ENCODE data around the gene FAM210A.

The FAM210A gene

DNA sequence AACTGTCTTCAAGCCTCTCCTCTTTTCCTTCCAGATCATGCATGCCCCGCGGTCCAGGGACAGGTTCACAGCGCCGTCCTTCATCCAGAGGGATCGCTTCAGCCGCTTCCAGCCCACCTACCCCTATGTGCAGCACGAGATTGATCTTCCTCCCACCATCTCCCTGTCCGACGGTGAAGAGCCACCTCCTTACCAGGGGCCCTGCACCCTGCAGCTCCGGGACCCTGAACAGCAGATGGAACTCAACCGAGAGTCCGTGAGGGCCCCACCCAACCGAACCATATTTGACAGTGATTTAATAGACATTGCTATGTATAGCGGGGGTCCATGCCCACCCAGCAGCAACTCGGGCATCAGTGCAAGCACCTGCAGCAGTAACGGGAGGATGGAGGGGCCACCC, 81.3 kb downstream of the FAM210A start:
- DNase-seq (ENCODE audit: low spot score) = no peak

DNA sequence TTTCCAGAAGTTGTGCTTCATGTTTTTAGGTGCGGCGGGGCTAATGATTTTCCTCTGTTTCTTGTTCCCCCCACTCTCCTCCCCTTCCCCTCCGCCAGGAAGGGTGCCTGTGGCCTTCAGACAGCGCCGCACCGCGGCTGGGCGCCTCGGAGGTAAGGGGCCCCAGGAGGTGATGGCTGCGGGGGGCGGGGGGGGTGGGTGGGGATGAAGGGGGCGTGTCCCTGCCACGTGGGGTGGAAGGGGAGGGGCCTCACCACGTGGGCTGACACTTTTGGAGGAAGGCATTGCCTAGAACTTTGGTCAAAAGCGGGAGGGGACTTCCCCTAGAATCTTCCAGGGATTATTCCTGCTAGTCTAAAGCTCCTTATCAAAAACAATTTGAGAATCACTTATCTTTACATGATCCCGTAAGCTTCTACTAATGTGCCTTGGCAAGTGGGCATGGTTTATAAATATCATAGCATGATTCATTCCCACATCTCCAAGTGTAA, 83.1 kb downstream of the FAM210A start:
- DNase-seq (ENCODE audit: low spot score) = no peak

DNA sequence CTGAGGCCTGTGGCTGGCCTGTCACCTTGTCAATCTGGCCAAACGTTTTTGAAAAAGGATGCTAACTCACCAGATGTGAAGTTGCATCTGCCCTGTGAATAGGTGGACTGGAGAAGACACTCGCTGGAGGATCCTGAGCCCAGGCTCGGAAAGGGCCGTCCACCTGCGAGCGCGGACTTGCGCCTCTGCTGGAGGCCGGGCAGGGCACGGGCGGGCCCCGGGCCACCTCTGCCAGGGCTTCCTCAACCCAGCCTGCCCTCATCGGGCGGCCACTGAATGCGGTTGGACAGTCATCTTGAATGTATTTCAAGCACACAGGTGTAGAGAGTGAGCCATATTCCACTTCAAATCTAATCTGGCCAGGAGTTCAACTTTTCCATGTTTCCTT, 83.9 kb downstream of the FAM210A start:
- no peak for DNase-seq (ENCODE audit: low spot score)

DNA sequence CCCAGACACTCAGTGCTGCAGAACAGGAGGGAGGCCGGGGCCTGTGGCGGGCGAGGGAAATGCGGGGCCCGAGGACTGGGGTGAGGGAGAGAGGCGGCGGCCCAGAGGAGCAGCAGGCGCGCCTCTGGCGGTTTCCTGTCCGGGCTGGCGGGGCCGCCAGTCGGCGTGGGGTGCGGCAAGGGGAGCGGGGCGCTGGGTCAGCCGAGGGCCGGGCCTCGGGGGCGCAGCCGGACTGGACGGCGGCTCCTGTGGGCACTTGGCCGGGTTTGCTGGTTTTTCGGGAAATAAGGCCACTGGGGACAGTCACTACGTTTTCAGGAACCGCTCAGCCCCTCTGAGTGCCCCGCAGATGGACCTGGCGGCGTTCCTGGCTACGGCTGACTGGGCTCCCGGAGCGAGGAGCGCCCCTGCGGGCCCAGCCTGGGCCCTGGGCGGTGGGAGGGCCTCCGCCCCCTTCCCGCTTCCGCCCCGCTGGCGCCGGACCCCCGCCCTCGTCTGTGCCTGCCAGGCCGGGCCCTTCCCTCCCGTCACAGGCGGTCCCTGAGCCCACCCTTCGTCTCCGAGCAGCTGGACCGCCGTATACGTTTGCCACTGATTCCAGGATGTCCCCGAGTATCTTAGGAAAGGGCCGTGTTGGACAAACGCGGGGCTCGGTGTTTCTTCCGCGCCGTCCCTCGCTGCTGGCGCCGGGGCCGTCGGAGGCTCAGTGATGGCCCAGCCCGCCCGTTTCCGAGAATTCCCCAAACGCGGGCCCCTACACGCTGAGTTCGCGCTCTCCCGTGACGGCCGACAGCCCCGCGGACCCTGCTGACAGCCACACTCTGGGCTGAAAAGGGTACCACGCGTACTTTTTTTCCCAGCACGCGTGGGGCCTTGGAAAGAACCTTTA, 84.6 kb downstream of the FAM210A start:
- DNase-seq (ENCODE audit: low spot score) = no peak

DNA sequence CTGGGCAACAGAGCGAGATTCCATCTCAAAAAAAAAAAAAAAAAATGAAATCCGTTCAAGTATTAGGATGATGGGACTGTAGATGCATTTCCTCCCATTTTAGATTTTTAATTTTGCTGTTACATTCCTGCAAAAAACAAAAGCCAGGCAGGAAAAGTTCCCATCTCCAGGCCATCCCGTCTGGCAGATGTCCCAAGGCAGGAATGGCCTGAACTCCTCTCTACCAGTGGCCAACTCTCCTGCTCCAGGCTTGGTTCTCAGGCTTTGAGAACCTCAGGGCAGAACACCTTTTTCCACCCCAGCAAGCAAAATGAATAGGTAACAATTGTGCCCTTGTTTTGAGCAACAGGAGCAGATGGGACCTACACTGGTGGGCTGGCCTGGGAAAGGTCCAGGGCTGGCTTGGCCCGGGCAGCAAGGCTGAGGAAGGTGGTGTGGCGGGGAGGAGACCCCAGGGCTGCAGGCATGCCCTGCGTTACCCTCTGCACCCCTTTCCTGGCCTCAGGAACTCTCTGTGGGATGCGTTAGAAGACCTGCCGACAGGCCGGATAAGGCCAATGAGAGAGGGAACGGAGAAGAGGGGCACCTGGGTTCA, 86.0 kb downstream of the FAM210A start:
- DNase-seq (ENCODE audit: low spot score) = no peak

DNA sequence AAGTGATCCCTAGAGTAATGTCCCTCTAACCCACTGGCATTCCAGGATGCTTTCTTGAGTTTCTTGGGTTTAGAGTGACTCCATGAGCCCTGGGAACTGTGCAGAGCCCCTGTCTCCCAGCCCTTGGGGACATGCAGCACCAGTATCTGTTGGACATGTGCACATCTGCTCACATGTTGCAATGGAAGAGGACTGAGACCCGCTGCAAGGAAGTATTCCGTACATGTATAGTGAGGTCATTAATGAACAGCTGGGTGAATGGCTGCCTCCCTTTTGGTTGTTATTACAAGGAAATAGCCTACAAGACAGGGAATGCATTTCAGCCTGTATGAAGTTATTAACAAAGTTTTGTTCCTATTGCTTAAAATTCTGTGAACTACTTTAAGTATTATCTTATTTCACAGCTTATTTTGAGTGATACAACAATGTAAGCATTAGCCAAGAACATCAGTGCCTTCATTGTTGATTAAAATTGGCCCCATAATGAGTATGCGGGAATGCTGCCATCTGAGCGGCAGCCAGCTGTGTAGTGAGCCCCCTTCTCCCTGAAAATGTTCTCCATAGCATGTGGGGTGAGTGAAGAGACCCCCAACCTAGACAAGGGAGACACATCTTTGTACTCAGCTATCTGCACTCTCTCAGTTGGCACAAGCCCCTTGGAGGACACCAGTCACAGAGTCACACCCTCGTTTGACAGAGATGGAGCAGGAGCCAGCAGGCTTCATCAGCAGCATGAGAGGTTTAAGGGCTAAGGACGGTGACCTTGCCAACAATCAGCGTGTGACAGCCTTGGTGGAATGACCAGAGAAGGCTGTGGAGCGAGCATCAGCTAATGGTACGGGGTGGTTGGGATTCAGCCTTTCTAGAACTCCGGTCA, 87.4 kb downstream of the FAM210A start:
- no peak for DNase-seq (ENCODE audit: low spot score)

DNA sequence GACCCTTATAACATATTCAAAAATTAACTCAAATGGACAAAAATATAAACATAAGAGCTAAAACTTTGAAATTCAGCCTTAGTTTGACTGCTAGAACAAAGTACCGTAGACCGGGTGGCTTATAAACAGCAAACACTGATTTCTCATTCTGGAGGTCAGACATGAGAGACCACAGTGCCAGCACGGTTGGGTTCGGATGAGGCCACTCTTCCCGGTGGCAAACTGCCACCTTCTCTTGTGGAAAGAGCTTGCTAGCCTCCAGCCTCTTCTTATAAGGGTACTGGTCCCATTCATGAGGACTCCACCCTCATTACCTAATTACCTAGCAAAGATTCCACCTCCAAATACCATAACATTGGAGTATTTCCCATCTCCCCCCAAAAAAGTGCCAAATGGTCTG, 91.3 kb downstream of the FAM210A start:
- no peak for DNase-seq (ENCODE audit: low spot score)

DNA sequence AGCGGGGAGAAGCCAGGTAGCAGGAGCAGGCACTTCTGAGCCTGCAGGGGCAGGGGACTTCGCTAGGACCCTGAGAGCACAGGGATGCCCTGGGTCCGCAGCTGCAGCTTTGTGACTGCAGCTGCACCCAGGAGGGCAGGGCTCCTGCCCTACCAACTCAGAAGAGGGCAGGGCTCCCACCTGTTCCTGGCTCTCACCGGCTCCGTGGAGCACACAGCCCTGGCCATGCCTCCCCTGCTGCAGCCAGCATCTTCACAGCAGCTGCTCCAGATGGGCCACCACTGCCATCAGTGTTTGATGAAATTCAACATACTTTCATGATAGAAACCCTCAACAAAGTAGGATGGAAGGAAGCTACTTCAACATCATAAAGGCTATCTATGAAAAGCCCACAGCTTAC, 92.7 kb downstream of the FAM210A start:
- no peak for DNase-seq (ENCODE audit: low spot score)

DNA sequence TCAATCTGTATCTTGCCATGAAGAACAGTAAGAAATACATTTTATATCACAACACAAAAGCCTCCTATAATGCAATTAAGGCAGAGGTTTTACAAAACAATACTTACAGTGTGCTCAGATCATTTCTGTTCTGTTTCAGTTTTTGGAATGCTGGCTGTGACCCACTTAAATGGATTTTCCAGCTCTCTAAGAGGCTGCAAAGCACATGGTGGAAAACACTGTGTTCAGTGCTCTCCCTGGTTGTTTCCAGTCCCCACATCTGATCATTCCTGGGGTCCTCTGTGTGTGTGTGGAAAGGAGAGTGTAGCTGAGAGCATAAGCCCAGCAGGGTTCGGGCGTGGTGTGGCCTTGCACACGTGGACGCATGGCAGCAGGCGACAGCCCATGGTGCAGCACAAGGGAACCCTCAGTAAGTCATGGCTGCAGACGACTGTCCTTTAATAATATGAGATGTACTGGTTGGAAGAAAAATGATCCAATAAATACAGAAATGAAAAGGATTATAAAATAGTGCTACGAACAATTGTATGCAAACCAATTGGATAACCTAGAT, 95.6 kb downstream of the FAM210A start:
- no peak for DNase-seq (ENCODE audit: low spot score)

DNA sequence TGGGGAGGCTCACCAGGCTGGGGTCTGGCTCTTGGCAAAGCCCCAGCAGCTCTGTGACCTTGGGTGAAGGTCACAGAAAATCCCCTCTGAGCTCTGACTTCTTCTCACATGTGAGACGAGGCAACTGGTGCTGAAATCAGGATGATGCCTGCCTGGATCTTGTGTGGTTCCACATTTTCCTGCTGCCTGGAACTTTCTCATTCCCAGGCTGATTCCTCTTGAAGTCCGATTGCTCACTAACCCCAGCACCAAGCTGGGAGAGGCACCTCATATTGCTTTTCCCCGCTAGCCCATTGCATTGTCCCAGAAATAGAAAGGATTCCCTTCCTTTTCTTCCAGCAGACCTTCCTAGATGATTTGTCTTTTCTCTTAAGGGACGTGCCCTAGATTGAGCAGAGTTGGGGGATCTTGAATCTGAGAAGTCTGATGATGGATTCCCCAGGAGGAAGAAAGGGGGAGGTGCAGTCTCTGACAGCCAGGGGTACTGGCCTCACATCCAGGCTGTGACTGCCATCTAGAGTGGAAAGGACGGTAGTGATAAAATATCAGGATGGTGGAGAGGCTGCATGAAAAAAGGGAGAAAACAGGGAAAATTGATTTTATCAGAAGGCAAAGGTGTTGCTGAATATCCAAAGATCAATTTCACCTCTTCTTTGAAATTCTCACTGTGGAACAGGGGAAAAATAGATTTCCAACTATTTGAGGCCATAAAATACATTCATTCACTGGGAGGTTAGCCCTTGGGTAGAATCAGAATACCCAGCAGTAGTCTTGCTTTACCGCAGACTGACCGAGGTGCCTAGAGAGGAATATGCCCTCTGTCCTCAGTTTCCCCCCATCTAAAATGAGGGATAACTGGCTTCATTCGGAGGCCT, 96.3 kb downstream of the FAM210A start:
- peak; percentile 73 for DNase-seq (ENCODE audit: low spot score)

DNA sequence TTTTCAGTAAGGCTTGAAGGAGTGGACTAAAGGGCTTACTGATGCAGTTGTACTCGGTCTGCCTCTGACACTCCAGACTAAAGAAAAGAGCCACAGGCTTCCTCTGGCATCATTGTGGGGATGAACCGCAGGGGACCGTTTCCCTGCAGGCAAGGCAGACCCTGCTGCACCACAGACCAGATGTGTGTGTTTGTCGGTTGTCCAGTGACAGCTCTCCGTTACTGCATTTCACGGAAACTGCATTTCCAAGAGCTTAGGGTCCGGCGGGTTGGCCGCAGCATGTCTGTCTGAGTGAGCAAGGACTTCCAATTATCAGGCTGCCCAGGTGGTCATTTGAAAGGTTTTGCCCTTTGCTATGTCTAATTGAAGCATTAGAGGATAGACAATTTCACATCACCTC, 98.1 kb downstream of the FAM210A start:
- no peak for DNase-seq (ENCODE audit: low spot score)

DNA sequence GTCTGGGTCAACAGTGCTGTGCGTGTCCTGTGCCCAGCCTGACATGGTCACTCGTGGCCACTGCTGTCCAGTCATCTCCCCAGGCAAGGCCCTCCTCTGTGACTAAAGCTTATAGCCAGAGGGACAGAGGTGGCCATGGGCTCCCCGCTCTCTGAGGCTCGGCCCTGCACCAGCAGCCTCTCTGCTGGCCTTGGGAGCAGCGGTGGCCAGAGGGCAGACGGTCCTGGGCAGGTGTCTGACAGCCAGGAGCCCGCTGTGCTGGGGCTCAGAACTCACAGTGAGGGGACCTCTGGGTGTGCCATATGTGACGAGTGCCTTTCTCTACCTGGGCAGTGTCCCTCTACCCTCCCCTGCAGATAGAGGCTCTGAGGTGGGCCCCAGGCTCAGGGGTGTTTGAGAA, 98.7 kb downstream of the FAM210A start:
- no peak for DNase-seq (ENCODE audit: low spot score)

DNA sequence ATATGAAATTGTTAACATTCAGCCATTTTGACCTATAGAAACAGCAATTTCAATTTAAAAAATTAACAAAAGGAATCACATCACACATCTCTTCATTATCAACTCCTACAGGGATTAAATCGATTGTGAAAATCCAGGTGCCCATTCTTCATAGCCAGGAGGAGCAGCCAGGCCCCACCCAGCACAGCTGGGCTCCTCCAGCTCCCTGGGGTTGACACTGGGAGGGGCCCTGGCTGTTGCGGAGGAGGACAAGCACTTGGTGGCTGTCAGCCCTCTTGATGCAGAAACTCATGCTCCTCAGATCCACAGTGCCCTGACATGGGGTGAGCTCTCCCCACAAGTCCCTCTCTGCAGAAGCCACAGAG, 99.8 kb downstream of the FAM210A start:
- no peak for DNase-seq (ENCODE audit: low spot score)

DNA sequence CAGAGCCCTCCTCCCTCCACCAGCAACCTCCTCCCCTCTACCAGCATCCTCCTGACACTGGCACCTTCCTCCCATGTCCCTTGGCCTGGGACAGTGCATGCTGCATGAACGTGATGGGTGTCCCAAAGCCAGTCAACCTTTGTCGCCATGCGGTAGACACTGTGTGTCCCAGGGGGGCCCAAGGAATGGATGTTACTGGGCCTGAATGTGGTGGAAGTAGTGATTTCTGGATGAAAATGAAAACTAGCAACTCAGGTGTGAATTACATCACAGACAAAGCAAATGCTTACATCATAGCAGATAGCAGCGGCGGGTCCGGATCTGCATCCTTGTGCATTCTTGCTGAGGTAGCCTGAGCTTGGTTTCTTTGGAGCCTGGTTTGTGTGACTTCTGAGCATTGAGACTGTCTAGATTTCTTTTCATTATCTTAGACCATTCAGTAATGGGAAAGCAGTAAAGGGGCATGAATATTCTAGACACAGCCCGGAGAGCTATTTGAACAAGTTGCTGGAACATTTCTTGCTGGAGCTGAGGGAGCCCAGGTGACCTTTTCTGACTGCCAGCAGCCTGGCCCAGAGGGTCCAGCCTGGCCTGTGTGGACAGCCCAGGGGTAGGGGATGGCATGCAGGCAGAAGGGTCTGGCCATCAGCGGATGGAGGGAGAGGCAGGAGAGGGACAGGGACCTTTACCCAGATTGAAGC, 100.4 kb downstream of the FAM210A start:
- no peak for DNase-seq (ENCODE audit: low spot score)

DNA sequence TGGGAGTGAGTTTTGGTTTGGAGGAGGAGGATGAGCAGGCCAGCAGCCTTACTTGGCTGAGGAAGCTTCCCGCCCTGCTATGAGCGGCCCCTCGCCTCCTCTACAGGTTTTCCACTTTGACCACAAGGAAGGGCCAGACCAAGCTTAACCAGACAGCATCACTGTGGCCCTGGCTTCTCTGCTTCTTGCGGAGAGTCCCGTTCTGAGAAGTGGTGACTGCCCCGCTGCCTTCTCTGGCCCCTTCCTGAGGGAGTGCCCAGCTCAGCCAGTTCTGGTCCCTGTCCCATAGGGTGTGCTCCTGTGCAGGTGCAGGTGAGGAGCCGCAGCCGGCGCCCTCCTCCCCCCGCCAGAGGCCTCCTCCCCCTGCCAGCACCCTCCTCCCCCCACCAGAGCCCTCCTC, 101.0 kb downstream of the FAM210A start:
- no peak for DNase-seq (ENCODE audit: low spot score)

DNA sequence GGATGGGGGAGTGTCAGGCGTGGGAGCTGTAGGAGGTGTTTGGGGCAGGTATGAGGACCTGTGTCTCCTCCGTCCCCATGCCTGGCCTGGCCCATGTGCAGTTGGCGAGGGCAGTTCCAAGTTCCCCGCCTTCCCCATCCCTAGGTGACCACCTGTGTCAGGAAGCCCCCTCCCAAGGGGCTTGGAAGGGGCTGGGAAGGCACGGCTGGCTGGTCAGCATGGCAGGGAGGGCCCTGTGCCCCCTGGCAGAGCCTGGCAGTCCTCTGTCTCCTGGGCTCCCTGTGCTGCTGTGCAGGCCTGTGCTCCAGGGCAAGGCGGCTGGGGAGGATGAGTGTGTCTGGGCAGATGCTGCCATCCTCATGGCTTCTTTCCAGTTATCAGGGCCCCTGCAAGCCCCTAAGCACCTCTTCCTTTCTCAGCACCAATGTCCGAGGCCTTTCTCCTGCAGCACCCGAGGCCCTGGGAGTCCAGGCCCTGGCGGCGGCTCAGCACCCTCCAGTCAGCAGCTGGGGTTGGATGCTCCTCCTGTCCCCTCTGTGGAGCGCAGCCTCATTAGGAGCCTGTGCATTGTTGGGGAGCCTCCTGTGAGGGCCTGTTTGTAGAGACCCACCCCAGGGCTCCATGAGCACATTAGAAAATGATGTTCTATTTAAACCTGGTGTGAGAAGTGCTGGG, 101.7 kb downstream of the FAM210A start:
- DNase-seq (ENCODE audit: low spot score) = no peak

DNA sequence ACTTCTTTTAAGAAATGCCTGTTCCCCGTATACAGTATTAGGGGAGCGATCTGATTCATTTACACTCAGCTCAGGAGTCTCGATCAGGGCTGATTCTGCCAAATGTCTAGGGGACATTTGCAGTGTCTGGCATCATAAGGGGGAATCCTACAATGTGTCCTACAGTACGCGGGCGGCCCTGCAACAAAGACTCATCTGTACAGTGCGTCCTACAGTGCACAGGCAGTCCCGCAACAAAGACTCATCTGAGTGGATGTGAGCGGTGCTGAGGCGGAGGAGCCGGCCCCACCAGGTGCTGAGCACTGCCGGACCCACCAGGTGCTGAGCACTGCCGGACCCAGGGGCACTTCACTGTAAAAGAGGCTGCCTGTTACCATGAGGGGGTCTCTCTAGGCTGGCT, 102.5 kb downstream of the FAM210A start:
- no peak for DNase-seq (ENCODE audit: low spot score)

DNA sequence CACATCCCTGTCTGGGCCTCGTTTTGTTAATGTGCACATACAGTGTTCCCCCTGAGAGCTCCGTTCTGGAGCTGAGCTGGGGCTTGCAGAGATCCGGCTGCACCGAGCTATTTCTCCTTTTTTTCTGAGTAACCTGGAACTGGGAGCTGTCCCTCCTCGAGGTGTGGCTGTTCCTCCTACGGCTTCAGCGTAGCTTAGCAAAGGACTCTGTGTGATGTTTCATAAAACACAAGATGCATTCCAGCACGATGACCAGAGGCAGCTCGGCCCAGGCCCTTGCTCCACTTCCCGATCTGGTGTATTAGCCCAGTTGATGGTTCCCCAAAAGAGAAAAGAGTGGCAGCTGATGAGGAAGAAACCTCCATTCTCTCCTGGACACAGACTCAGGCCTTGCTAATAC, 103.0 kb downstream of the FAM210A start:
- no peak for DNase-seq (ENCODE audit: low spot score)

DNA sequence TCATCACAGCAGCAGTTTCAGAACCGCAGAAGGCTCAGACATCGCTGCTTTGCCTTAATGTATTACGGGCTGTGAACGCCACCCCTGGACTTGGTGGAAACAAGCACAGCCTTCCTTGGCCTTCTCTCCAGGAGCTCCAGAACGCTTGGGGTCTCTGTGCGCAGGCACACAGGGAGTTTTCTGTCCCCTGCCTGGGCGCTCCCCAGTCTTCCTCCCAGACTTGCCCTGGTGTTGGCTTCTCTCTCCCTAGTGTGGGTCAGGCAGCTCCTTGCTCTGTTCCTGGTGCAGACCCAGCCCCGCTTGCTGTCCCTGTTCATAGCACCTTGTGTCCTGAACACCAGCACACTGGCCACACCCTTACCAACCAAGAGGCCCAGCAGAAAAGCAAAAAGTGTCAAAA, 103.6 kb downstream of the FAM210A start:
- DNase-seq (ENCODE audit: low spot score) = no peak
